Mesendoderm (in vitro differentiated cells): ENCODE data around the gene PLPPR2.
"Not testable (repeated sequence)": the region's sequence is repeated elsewhere in the genome, so short reads cannot be mapped to it uniquely, and the experiment has no call there.

Experiments
- DNase-seq: peaks from one replicate; pipeline ENCODE4 v3.0.0; 2013
- H2AK5ac ChIP-seq: 2 replicates; pipeline ENCODE4 v1.6.1; 2013; ENCODE audit warnings: low read length, inconsistent platforms
- H2BK120ac ChIP-seq: 2 replicates; pipeline ENCODE4 v1.6.1; 2013; ENCODE audit warnings: low read depth, mild to moderate bottlenecking, low read length, moderate library complexity, mixed read lengths
- H2BK15ac ChIP-seq: replicated peaks from 2 replicates; pipeline ENCODE4 v1.6.1; 2013; ENCODE audit warnings: low read depth, mild to moderate bottlenecking, moderate library complexity
- H2BK5ac ChIP-seq: 2 replicates; pipeline ENCODE4 v1.6.1; 2013; ENCODE audit warnings: low read length, inconsistent platforms
- H3K18ac ChIP-seq: 2 replicates; pipeline ENCODE4 v1.6.1; 2013; ENCODE audit warnings: mild to moderate bottlenecking, low read length, mixed read lengths
- H3K23ac ChIP-seq: one replicate; pipeline ENCODE4 v1.6.1; 2013; ENCODE audit warnings: low read length
- H3K27ac ChIP-seq: 2 replicates; pipeline ENCODE4 v1.5.1; 2013; ENCODE audit warnings: low read depth, mild to moderate bottlenecking, inconsistent platforms, low read length, moderate library complexity
- H3K27me3 ChIP-seq: 2 replicates; pipeline ENCODE4 v1.6.1; 2013; ENCODE audit warnings: low read length, control low read depth, mild to moderate bottlenecking, inconsistent platforms; ENCODE audit not compliant: insufficient read depth, poor library complexity
- H3K36me3 ChIP-seq: 2 replicates; pipeline ENCODE4 v1.6.1; 2013; ENCODE audit warnings: low read length, inconsistent platforms; ENCODE audit not compliant: control insufficient read depth, insufficient read depth
- H3K4ac ChIP-seq: one replicate; pipeline ENCODE4 v1.6.1; 2013; ENCODE audit warnings: low read depth, mild to moderate bottlenecking, low read length, moderate library complexity
- H3K4me1 ChIP-seq: 2 replicates; pipeline ENCODE4 v1.6.1; 2013; ENCODE audit warnings: low read depth, low read length, inconsistent platforms; ENCODE audit not compliant: control insufficient read depth
- H3K4me2 ChIP-seq: 2 replicates; pipeline ENCODE4 v1.6.1; 2013; ENCODE audit warnings: low read length
- H3K4me3 ChIP-seq: 2 replicates; pipeline ENCODE4 v1.5.1; 2013; ENCODE audit warnings: mild to moderate bottlenecking, low read length
- H3K56ac ChIP-seq: one replicate; pipeline ENCODE4 v1.6.1; 2013; ENCODE audit warnings: low read length
- H3K79me1 ChIP-seq: 2 replicates; pipeline ENCODE4 v1.6.1; 2013; ENCODE audit warnings: low read length, inconsistent platforms
- H3K79me2 ChIP-seq: 2 replicates; pipeline ENCODE4 v1.6.1; 2013; ENCODE audit warnings: mild to moderate bottlenecking, low read length; ENCODE audit not compliant: control insufficient read depth, insufficient read depth
- H3K9ac ChIP-seq: 2 replicates; pipeline ENCODE4 v1.6.1; 2013; ENCODE audit warnings: low read length, inconsistent platforms
- H4K5ac ChIP-seq: one replicate; pipeline ENCODE4 v1.6.1; 2013; ENCODE audit warnings: low read length
- H4K8ac ChIP-seq: one replicate; pipeline ENCODE4 v1.6.1; 2013; ENCODE audit warnings: low read depth, mild to moderate bottlenecking, control low read depth, low read length, moderate library complexity
- WGBS: extraction: QIAGEN DNeasy Blood & Tissue Kit; methylation state at CpG from one replicate; pipeline ENCODE4 v1.1.7; 2013; ENCODE audit warnings: low lambda C conversion rate, missing lambda C conversion rate; ENCODE audit not compliant: insufficient coverage; ENCODE audit errors: extremely low coverage; 5-methylcytosine and 5-hydroxymethylcytosine counted together

PLPPR2 gene

DNA sequence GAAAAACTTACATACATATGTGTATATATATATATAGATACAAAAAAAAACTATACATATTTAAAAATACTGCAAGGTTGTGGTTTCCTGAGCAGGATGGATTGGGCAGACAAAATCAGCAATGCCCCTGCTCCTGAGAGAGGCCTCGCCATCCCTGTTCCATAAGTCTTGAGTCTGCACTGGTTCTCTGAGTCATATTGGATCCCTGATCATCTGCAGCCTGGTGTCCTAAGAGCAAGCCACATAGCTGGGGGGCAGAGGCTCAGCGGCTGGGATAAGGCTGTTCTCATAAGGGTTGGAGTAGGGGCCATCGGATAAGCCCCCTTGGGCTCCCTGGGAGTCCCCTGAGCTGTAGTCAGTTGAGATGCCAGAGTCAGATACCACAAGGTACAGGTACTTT, 22.5 kb downstream of the PLPPR2 start:
- H3K4me3 ChIP-seq = no peak overlapping the region
- no peaks in the 10 kb centered on the region for H3K4me1 ChIP-seq
- no peak overlapping the region for H3K18ac ChIP-seq
- H4K5ac ChIP-seq = no peak overlapping the region
- H3K4me2 ChIP-seq = no peak overlapping the region
- H3K4ac ChIP-seq = no peak overlapping the region
- H3K27me3 ChIP-seq = no peaks in the 10 kb centered on the region
- no peaks in the 10 kb centered on the region for H3K79me2 ChIP-seq
- no peak overlapping the region for H2AK5ac ChIP-seq
- no peak overlapping the region for H4K8ac ChIP-seq
- no peak overlapping the region for H3K27ac ChIP-seq
- no peak overlapping the region for H2BK5ac ChIP-seq
- no peak for DNase-seq
- H2BK120ac ChIP-seq = no peak overlapping the region
- no peaks in the 10 kb centered on the region for H3K79me1 ChIP-seq
- no peak overlapping the region for H3K23ac ChIP-seq
- no peaks in the 10 kb centered on the region for H3K36me3 ChIP-seq
- no peak overlapping the region for H3K9ac ChIP-seq
- H2BK15ac ChIP-seq = no peak overlapping the region
- H3K56ac ChIP-seq = no peak overlapping the region
- no CpG with 5 or more reads among the region's 3 CpGs for WGBS

DNA sequence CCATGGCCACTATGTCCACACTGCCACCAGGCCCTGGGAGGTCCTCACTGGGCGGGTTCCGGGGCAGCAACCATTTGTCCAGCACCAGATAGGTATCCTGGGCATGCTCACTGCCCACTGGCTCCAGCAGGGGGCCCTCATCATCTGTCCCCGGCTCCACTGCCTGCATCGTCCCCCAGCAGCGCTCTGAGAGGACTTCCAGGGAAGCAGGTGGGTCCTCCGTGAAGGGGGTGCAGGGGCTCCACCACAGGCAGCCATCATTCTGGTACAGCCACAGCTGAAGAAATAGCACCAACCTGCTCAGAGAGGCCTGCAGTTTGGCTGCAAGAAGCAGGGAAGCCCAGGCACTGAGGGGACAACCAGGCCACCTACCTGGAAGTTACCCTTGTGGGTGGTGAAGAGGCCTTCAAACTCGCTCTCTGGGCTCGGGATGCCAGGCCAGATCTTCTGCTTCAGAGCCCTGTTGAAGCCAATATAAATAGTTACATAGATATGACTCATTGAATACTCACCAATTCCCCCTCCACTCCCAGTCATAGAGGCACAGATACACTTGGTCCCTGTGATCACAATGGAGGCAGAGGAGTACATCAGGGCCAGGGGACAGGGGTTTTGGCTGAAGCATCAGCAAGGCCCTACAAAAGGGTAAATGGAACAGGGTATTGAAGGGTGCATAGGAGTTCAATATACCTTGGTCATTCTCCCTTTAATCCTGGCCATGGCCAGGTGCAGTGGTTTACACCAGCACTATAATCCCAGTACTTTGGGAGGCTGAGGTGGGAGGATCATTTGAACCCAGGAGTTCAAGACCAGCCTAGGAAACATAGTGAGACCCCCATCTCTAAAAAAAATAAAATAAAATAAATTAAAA, 23.3 kb downstream of the PLPPR2 start:
- Histone ChIP-seq H3K56ac (peak overlapping the region; percentile 5), H2BK120ac (no peak overlapping the region), H2BK15ac (no peak overlapping the region), H2AK5ac (no peak overlapping the region), H4K5ac (no peak overlapping the region), H3K4me2 (no peak overlapping the region), H3K4ac (no peak overlapping the region), H3K9ac (no peak overlapping the region), H3K79me2 (no peaks in the 10 kb centered on the region), H3K27me3 (no peaks in the 10 kb centered on the region), H2BK5ac (no peak overlapping the region), H3K36me3 (no peaks in the 10 kb centered on the region), H3K79me1 (no peaks in the 10 kb centered on the region), H3K4me3 (no peak overlapping the region), H3K4me1 (no peaks in the 10 kb centered on the region), H3K27ac (no peak overlapping the region), H3K18ac (no peak overlapping the region), H3K23ac (no peak overlapping the region), H4K8ac (no peak overlapping the region)
- peak; percentile 75 for DNase-seq
- WGBS = no CpG with 5 or more reads among the region's 8 CpGs

DNA sequence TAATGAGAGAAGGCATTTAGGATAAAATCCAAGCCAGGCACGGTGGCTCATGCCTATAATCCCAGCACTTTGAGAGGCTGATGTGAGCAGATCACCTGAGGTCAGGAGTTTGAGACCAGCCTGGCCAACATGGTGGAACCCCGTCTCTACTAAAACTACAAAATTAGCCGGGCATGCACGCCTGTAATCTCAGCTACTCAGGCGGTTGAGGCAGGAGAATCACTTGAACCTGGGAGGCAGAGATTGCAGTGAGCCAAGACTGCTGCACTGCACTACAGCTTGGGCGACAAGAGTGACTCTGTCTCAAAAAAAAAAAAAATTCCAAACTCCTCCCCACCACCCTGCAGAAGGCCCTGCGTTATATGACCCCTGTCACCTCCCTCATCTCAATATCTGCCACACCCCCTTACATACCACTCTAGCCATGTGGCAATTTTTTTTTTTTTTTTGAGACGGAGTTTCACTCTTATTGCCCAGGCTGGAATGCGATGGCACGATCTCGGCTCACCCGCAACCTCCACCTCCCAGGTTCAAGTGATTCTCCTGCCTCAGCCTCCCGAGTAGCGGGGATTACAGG, 24.1 kb downstream of the PLPPR2 start:
- not testable (repeated sequence) for H3K23ac ChIP-seq, H3K4ac ChIP-seq, H3K4me1 ChIP-seq, DNase-seq, H3K79me2 ChIP-seq, H2BK15ac ChIP-seq, H3K27ac ChIP-seq, H3K79me1 ChIP-seq, H3K4me3 ChIP-seq, H4K5ac ChIP-seq, H3K27me3 ChIP-seq, H3K56ac ChIP-seq, H3K18ac ChIP-seq, H3K9ac ChIP-seq, H3K36me3 ChIP-seq, H2BK5ac ChIP-seq, H2BK120ac ChIP-seq, H2AK5ac ChIP-seq, H4K8ac ChIP-seq, H3K4me2 ChIP-seq
- WGBS = no CpG with 5 or more reads among the region's 14 CpGs

DNA sequence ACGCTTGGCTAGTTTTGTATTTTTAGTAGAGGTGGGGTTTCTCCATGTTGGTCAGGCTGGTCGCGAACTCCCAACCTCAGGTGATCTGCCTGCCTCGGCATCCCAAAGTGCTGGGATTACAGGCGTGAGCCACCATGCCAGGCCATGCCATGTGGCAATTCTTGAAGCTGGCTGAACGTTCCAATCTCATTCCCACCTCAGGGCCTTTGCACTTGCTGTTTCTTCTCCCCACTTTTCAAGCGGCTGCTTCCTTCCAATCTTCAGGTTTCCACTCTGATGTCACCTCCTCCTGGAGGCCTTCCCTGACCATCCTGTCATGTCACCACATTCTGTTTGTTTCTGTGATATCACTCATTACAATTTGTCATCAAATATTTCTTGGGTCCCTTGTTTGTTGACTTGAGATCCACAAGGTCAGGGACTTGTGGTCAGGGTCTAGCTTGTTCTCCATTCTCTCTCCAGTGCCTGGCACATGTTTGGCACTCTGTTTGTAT, 24.7 kb downstream of the PLPPR2 start:
- no CpG with 5 or more reads among the region's 7 CpGs for WGBS
- H3K4me2 ChIP-seq = no peak overlapping the region
- no peak overlapping the region for H4K8ac ChIP-seq
- H3K18ac ChIP-seq = no peak overlapping the region
- H3K4me1 ChIP-seq = no peaks in the 10 kb centered on the region
- H3K27me3 ChIP-seq = no peaks in the 10 kb centered on the region
- no peak overlapping the region for H3K23ac ChIP-seq
- no peak overlapping the region for H3K4ac ChIP-seq
- H2AK5ac ChIP-seq = no peak overlapping the region
- no peak overlapping the region for H2BK5ac ChIP-seq
- no peak overlapping the region for H2BK120ac ChIP-seq
- no peaks in the 10 kb centered on the region for H3K79me2 ChIP-seq
- H3K27ac ChIP-seq = no peak overlapping the region
- no peak overlapping the region for H2BK15ac ChIP-seq
- no peak overlapping the region for H3K4me3 ChIP-seq
- H3K9ac ChIP-seq = no peak overlapping the region
- H3K36me3 ChIP-seq = no peaks in the 10 kb centered on the region
- no peaks in the 10 kb centered on the region for H3K79me1 ChIP-seq
- H4K5ac ChIP-seq = no peak overlapping the region
- H3K56ac ChIP-seq = no peak overlapping the region
- DNase-seq = no peak

DNA sequence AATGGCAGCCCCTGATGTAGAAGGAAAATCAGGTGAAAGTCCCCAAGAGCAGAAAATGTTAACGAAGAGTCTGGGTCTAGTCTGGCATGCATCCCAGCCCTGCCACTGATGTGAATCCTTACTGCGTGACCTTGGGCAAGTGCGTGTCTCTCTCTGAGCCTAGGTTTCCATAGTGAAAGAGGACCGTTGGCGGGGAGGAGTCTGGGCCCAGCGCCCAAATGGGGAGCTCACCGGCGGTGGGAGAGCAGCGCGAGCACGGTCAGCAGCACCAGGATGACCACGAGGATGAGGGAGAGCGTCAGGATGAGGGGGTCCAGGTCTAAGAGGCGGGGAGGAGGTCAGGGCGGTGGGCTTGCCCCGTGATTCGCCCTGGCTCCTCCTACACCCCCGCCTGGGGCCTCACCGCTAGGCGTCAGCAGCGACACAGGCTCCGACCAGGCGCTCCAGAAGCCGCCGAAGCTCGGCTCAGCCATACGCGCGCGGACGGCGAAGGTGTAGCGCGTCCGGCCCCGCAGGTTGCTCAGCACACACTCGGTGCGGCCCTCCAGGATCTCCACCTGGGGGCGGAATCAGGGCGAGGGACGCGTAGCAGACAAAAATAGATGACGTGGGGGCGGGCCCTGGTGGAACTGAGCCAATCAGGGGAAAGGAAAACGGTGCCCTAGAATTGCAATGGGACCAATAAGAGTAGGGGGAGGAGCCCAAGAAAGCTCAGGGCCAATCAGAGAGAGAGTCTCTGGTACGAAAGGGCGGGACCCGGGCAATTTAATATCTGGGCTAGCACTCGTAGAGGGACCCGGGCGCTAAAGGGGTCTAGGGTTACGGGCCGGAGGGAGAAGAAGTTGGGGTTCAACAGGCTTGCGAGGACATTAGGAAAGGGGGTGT, 25.7 kb downstream of the PLPPR2 start:
- Histone ChIP-seq H3K4ac (no peak overlapping the region), H3K4me2 (peak overlapping the region; percentile 79), H3K27me3 (no peaks in the 10 kb centered on the region), H3K79me2 (no peaks in the 10 kb centered on the region), H3K18ac (no peak overlapping the region), H3K79me1 (no peaks in the 10 kb centered on the region), H3K36me3 (no peaks in the 10 kb centered on the region), H4K5ac (no peak overlapping the region), H3K4me3 (peak overlapping the region; percentile 72), H2BK120ac (no peak overlapping the region), H3K27ac (peak overlapping the region; percentile 34), H2BK15ac (no peak overlapping the region), H2BK5ac (no peak overlapping the region), H3K56ac (peak overlapping the region; percentile 88), H4K8ac (no peak overlapping the region), H3K9ac (peak overlapping the region; percentile 75), H3K4me1 (no peaks in the 10 kb centered on the region), H3K23ac (no peak overlapping the region), H2AK5ac (no peak overlapping the region)
- peak; percentile 100 for DNase-seq
- WGBS = no CpG with 5 or more reads among the region's 54 CpGs
